Peyer's patch (tissue), 4 donors: ENCODE data around the gene PTAFR. TPM values are rescaled to one million over a fixed set of nuclear protein-coding genes. Genes with fewer than 3 reads are reported as not detected.

Experiments
- DNase-seq, 3 donors: peaks; one replicate each; pipeline ENCODE4 v3.0.0-alpha.2; 2017 to 2019
- H3K27ac ChIP-seq, 4 donors: fragments of 200-600 bp; sonication (generic); one replicate each; pipeline ENCODE4 v1.5.1; 2016 to 2019
- H3K27me3 ChIP-seq, 2 donors: fragments of 200-600 bp; sonication (generic); one replicate each; pipeline ENCODE4 v1.5.1; 2019
- H3K36me3 ChIP-seq, 3 donors: fragments of 200-600 bp; sonication (generic); one replicate each; pipeline ENCODE4 v1.5.1; 2016 to 2019
- H3K4me1 ChIP-seq, 4 donors: fragments of 200-600 bp; sonication (generic); one replicate each; pipeline ENCODE4 v1.5.1; 2016 to 2019
- H3K4me3 ChIP-seq, 4 donors: fragments of 200-600 bp; sonication (generic); 1 replicate in 3 of 4; 2 replicates in 1 of 4; pipeline ENCODE4 v1.5.1; 2016 to 2019; ENCODE audit warnings: mild to moderate bottlenecking in 1 of 4
- H3K9me3 ChIP-seq, 4 donors: fragments of 200-600 bp; sonication (generic); one replicate each; pipeline ENCODE4 v1.5.1; 2016 to 2019; ENCODE audit warnings: mild to moderate bottlenecking in 1 of 4
- POLR2A ChIP-seq, 2 donors: fragments of 450-650 bp; IDR thresholded peaks; one replicate each; pipeline ENCODE4 v1.5.1; 2017; ENCODE audit warnings: antibody characterized with exemption in 2 of 2, mild to moderate bottlenecking in 2 of 2, moderate library complexity in 2 of 2
- small RNA-seq, 2 donors: library from RNA; depleted of rRNA; stranded (forward); fragments of <200 nt; gene quantifications; one replicate each; pipeline ENCODE3, GENCODE V24; 2016
- total RNA-seq, 4 donors: library from RNA; depleted of rRNA; stranded (reverse); fragments of >200 nt; gene quantifications; one replicate each; pipeline ENCODE4 v1.1.0, GENCODE V29; 2016
- TF ChIP-seq, protein P1 (sequence below), 6 experiments: fragments of 450-650 bp in 4 of 6; fragments of 200-600 bp in 2 of 6; sonication (generic) in 1 of 6; IDR thresholded peaks; one replicate each; pipeline ENCODE4 v1.5.1; 2017 to 2019; ENCODE audit warnings: antibody characterized with exemption in 6 of 6, mild to moderate bottlenecking in 3 of 6, moderate library complexity in 1 of 6

The PTAFR gene
- total RNA-seq, 4 donors from 2014 or later, result 0.53 to 1.8 (median 1.7) TPM

DNA sequence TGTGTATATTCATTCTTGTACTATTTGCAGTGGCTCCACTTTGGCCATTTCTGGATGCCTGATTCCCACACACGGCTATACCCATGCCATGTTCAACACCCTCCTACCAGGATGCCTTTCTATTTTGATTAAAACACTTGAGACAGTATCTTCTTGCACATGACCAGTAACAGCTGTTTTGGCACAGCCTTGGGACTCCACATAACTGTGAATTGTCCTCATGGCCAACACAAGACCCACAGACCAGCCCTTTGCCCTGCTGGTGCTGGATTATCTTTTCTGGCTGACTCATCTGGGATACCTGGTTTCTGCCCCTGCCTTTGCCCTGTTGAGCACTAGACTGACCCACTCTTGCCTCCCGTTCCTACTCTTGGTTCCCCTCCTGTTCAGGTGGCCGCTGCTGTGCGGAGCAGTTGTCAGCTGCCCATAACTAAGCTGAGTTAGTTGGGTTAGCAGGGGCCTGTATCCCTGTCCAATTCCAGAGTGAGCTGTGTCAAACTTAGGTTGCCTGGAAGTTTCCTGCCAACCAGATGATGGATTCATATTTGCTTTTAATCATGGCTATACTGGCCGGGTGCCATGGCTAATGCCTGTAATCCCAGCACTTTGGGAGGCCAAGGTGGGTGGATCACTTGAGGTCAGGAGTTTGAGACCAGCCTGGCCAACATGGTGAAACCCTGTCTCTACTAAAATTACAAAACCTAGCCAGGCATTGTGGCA is 77.3 kb downstream of the PTAFR start:
- Histone ChIP-seq H3K9me3 (no peaks in the 10 kb centered on the region), H3K36me3 (no peaks in the 10 kb centered on the region), H3K4me1 (no peaks in the 10 kb centered on the region), H3K4me3 (no peak overlapping the region), H3K27ac (peak overlapping the region in 1 of 4 donors; percentile 12), H3K27me3 (no peaks in the 10 kb centered on the region)
- peak in 1 of 3 donors; percentile 63 for DNase-seq
- no peak for TF ChIP-seq POLR2A (IDR thresholded peaks at IDR 0.05)
- TF ChIP-seq, protein P1, sequence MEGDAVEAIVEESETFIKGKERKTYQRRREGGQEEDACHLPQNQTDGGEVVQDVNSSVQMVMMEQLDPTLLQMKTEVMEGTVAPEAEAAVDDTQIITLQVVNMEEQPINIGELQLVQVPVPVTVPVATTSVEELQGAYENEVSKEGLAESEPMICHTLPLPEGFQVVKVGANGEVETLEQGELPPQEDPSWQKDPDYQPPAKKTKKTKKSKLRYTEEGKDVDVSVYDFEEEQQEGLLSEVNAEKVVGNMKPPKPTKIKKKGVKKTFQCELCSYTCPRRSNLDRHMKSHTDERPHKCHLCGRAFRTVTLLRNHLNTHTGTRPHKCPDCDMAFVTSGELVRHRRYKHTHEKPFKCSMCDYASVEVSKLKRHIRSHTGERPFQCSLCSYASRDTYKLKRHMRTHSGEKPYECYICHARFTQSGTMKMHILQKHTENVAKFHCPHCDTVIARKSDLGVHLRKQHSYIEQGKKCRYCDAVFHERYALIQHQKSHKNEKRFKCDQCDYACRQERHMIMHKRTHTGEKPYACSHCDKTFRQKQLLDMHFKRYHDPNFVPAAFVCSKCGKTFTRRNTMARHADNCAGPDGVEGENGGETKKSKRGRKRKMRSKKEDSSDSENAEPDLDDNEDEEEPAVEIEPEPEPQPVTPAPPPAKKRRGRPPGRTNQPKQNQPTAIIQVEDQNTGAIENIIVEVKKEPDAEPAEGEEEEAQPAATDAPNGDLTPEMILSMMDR (IDR thresholded peaks at IDR 0.05), result no peak

Small RNA genes lying within 50 kb of the gene (small RNA-seq; reads per million reads assigned to genes)
- gene RNU6-176P, result 0 reads per million in 2 donors

Other genes starting within 250 kb of the PTAFR start
- gene SMPDL3B, start 241.7 kb downstream of the PTAFR start, total RNA-seq, result 10 to 100 TPM in 3 of 4 donors, 1 to 10 TPM in 1; 6.6 to 43.4 (median 31.6) TPM
- 10 to 100 TPM in 3 of 4 donors, 1 to 10 TPM in 1; 5.8 to 13.9 (median 11.8) TPM for gene XKR8, start 216.7 kb downstream of the PTAFR start, total RNA-seq
- gene EYA3, start 88.1 kb downstream of the PTAFR start, total RNA-seq, result 10 to 100 TPM; 17.1 to 32.2 (median 23.4) TPM
- gene DNAJC8, start 56.3 kb upstream of the PTAFR start, total RNA-seq, result 10 to 100 TPM; 25.9 to 52.8 (median 33.0) TPM
- gene ATP5IF1, start 59.4 kb upstream of the PTAFR start, total RNA-seq, result 100 to 1,000 TPM; 180 to 381 (median 358) TPM
- 10 to 100 TPM in 3 of 4 donors, 1 to 10 TPM in 1; 4.1 to 33.8 (median 26.1) TPM for gene SESN2, start 82.8 kb upstream of the PTAFR start, total RNA-seq
- 10 to 100 TPM; 27.2 to 68.0 (median 32.2) TPM for gene MED18, start 152.3 kb upstream of the PTAFR start, total RNA-seq
- 10 to 100 TPM; 36.6 to 51.7 (median 44.6) TPM for gene PHACTR4, start 193.1 kb upstream of the PTAFR start, total RNA-seq